ENCODE data around the gene RBPMS2.
A peak's percentile ranks its signal among the peaks of the same experiment; 100 is the strongest.

DNA sequence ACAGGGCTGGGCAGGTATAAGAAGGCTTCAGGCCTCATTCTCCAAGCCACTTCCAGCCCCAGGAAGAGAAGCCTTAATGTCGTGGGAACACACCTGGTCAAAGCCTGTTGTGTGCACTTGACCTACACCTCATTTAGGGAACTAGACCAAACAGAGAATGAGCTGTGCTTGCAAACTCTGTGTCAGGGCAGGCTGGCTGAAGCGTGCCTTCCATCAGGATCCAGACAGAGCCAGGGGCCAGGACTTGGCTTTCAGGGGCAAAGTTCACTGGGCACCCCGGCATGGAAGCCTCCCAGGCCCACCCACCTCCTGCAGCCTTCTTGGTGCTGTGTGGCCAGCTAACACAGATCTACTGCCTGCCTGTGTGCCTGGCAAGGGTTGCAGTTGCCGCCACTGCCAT lies 11.5 kb downstream of the RBPMS2 start:
- TF ChIP-seq, protein P1, sequence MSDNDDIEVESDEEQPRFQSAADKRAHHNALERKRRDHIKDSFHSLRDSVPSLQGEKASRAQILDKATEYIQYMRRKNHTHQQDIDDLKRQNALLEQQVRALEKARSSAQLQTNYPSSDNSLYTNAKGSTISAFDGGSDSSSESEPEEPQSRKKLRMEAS (IDR thresholded peaks at IDR 0.05), result no peak
- TF ChIP-seq, protein P2, sequence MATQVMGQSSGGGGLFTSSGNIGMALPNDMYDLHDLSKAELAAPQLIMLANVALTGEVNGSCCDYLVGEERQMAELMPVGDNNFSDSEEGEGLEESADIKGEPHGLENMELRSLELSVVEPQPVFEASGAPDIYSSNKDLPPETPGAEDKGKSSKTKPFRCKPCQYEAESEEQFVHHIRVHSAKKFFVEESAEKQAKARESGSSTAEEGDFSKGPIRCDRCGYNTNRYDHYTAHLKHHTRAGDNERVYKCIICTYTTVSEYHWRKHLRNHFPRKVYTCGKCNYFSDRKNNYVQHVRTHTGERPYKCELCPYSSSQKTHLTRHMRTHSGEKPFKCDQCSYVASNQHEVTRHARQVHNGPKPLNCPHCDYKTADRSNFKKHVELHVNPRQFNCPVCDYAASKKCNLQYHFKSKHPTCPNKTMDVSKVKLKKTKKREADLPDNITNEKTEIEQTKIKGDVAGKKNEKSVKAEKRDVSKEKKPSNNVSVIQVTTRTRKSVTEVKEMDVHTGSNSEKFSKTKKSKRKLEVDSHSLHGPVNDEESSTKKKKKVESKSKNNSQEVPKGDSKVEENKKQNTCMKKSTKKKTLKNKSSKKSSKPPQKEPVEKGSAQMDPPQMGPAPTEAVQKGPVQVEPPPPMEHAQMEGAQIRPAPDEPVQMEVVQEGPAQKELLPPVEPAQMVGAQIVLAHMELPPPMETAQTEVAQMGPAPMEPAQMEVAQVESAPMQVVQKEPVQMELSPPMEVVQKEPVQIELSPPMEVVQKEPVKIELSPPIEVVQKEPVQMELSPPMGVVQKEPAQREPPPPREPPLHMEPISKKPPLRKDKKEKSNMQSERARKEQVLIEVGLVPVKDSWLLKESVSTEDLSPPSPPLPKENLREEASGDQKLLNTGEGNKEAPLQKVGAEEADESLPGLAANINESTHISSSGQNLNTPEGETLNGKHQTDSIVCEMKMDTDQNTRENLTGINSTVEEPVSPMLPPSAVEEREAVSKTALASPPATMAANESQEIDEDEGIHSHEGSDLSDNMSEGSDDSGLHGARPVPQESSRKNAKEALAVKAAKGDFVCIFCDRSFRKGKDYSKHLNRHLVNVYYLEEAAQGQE (IDR thresholded peaks at IDR 0.05), result no peak
- TF ChIP-seq, protein P3, sequence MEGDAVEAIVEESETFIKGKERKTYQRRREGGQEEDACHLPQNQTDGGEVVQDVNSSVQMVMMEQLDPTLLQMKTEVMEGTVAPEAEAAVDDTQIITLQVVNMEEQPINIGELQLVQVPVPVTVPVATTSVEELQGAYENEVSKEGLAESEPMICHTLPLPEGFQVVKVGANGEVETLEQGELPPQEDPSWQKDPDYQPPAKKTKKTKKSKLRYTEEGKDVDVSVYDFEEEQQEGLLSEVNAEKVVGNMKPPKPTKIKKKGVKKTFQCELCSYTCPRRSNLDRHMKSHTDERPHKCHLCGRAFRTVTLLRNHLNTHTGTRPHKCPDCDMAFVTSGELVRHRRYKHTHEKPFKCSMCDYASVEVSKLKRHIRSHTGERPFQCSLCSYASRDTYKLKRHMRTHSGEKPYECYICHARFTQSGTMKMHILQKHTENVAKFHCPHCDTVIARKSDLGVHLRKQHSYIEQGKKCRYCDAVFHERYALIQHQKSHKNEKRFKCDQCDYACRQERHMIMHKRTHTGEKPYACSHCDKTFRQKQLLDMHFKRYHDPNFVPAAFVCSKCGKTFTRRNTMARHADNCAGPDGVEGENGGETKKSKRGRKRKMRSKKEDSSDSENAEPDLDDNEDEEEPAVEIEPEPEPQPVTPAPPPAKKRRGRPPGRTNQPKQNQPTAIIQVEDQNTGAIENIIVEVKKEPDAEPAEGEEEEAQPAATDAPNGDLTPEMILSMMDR (IDR thresholded peaks at IDR 0.05; ENCODE audit: low read depth, low read length, missing input control), result no peak
- no peak for TF ChIP-seq NR2F2 (IDR thresholded peaks at IDR 0.05)
- TF ChIP-seq RAD21 (IDR thresholded peaks at IDR 0.05), result no peak
- peak; percentile 13 for TF ChIP-seq SP1 (IDR thresholded peaks at IDR 0.05)

Measured in liver (tissue), 3 donors.